Fibroblast of pulmonary artery (primary cell): Measurements from ENCODE around the gene GPC3.

Experiments used
- DNase-seq: peaks from one replicate; pipeline ENCODE4 v3.0.0-alpha.2; 2010; ENCODE audit warnings: low read depth
- H3K4me3 ChIP-seq: replicated peaks from 2 replicates; pipeline ENCODE4 v1.5.1; 2011; ENCODE audit warnings: low read depth, mild to moderate bottlenecking, control low read depth, low read length, moderate library complexity
- TF ChIP-seq, protein P1 (sequence below): IDR thresholded peaks from 2 replicates; pipeline ENCODE4 v1.5.1; 2011; ENCODE audit warnings: mild to moderate bottlenecking, control low read depth, low read length, inconsistent platforms; ENCODE audit errors: missing control alignments

The GPC3 gene

DNA sequence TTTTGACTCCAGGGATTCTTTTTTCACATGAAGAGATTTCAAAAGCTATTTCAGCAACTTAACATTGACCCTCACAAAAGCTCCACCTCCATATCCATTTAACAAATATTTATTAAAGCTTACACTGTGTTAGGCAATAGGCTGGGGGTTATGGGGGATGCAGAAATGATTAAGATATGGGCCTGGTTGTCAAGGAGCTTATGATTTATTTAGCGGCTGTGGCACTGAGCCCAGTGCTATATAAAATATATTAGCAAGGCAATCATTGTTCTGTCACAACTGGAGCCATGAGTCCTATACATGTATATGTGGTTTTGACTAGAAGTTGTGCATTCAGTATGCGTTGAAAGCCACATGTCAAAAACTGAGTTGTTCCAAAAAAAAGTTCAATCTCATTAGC is 131.1 kb downstream of the GPC3 start:
- TF ChIP-seq, protein P1, sequence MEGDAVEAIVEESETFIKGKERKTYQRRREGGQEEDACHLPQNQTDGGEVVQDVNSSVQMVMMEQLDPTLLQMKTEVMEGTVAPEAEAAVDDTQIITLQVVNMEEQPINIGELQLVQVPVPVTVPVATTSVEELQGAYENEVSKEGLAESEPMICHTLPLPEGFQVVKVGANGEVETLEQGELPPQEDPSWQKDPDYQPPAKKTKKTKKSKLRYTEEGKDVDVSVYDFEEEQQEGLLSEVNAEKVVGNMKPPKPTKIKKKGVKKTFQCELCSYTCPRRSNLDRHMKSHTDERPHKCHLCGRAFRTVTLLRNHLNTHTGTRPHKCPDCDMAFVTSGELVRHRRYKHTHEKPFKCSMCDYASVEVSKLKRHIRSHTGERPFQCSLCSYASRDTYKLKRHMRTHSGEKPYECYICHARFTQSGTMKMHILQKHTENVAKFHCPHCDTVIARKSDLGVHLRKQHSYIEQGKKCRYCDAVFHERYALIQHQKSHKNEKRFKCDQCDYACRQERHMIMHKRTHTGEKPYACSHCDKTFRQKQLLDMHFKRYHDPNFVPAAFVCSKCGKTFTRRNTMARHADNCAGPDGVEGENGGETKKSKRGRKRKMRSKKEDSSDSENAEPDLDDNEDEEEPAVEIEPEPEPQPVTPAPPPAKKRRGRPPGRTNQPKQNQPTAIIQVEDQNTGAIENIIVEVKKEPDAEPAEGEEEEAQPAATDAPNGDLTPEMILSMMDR: no peak
- no peak for DNase-seq
- no peak overlapping the region for H3K4me3 ChIP-seq

DNA sequence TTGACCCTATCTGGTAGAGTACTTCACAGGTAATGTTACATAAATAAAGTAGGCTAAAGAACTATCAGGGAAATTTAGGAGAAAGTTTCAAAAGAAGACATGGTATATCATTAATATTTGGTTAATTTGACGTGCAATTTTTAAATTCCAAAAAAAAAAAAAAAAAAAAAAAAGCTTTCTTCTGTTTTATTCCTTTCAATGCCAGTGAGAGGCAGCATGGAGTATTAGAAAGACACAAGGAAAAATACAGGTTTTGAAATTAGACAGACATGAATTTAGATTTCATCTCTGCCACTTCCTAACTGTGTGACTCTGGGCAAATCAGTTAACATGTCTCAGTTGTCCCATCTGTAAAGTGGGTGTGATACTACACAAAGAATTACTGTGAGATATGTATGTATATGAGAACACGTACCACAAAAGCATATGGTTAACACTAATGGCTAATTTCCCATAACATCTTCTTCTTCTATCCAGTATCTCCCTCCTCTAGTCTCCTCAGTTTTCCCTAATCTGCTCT is 132.5 kb downstream of the GPC3 start:
- no peak overlapping the region for H3K4me3 ChIP-seq
- no peak for DNase-seq
- TF ChIP-seq, protein P1: no peak

DNA sequence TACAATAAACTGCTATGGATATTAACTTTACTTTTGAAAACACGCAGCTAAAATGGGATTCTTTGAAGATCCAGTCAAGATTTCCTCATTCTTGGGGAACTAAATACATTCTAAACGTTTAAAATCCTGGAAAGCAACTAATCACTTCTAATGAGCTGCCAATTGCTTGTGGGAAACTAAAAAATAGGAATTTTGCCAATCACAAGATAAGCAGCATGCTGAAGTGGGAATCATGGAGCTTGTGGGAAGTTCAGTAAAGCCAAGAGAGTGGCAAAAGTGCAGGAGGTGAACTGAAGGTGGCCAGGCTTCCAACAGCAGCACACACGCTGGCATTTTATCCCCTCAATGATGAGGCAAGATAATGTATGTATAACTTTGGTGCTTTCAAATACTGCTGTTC is 133.0 kb downstream of the GPC3 start:
- no peak for DNase-seq
- no peak overlapping the region for H3K4me3 ChIP-seq
- TF ChIP-seq, protein P1: no peak

DNA sequence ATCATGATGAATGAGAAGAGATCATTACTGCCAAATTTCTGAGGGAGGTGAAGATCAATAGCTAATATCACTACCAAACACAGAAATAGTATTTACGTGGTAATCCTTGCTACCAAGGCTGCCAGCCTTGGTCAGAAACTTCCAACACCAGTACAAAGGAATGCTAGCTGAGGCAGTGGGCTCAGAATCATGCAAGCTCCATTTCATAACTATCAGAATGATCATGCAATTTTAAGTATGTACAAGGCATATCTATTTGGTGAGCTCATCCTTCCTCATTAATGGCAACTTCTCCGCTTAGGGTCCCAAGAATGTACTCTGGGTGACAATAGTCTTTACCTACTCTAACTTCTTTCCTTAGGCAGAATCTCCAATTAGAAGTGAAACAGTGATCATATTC is 135.0 kb downstream of the GPC3 start:
- no peak overlapping the region for H3K4me3 ChIP-seq
- DNase-seq: no peak

DNA sequence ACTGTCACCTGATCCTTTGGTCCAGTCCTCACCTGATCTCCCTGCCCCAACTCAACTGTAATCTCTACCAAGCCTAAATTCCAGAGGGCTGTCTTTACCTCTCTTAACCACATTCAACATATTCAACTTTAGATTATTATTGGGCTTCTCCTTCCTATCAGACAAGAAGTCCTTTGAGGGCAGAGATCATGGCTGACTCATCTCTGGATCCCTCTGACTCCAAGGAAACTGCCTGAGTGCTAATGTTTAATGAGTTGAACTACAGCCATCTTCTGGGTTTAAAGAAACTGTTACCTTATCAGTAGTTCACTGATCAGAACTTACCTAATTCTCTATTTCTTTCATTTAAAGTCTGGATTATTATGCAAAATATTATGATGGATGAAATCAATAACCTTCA is 135.7 kb downstream of the GPC3 start:
- TF ChIP-seq, protein P1: no peak
- H3K4me3 ChIP-seq: no peak overlapping the region
- DNase-seq: no peak

More for the DNA sequence above, 135.0 kb downstream of the GPC3 start:
- TF ChIP-seq, protein P1: no peak

DNA sequence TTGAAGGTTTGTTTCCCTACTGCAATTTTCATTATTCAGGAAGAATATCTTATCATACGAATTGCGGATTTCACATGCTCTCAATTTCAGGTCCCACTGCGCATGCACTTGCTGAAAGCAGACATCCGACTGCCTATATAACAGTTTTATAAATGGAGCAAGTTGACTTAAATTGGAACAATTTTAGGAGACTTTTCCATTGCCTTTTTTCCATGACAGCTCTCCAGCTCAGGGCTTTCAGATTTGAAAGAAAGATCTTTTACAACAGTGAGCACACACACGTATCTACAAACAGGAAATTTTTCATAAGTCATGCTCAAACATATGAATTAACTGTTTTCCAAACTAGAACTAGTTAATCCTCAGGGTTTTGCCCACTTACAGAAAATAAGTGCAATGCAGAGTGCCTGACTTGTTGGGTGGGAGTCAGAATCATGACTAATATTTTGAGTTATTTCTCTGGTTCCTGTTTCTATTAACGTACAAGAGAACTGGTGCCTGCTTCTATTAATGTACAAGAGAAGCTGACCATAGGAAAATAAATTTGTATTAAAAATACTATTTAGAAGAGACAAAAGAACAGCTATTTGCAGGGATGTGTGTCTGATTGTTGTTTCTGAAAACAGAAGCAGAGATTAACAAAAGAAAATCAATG is 137.9 kb downstream of the GPC3 start:
- DNase-seq: no peak
- H3K4me3 ChIP-seq: no peak overlapping the region
- TF ChIP-seq, protein P1: no peak

DNA sequence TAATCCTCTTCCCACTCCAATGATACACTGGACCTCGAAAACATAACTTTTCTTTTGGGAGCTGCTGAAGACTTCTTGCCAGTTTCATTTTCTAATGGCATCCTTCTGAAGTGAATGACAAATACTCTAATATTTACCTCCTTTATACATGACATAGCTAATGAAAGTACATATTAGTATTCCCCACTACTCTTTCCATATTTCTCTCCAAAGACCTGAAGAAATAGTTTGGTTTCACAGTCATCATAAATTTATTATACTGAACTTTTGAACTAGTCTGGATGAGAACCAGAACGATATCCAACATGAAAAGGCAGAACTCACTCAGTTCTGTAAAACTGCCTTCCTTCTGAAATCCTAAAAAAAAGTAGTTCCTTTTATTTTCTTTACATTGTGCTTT is 139.1 kb downstream of the GPC3 start:
- no peak for DNase-seq
- TF ChIP-seq, protein P1: no peak
- no peak overlapping the region for H3K4me3 ChIP-seq
